ENCODE data around the gene SLIT3. TPM values are rescaled to one million over a fixed set of nuclear protein-coding genes. Genes with fewer than 3 reads are reported as not detected.

Gene SLIT3
- total and polyA plus RNA-seq, 9 of the 15 experiments (the other 6 are each of a cell fraction or from before 2014, with no cell fraction given) = 0.01 to 0.04 TPM; not detected in 7

DNA sequence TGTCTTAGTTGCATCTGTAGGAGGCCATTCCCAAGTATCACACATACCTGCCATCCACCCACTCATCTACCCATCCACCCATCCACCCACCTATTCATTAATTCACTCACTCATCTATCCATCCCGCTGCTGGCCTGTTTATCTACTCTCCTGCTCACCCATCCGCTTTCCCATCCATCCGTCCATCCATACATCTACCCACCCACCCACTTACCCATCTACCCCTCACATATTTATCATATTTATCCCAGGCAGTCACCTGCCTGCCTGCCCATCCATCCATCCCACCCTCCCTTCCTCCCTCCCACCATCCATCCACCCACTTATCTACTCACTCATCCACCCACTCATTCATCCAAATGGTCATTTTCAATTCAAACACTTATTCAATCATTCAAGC is 577.9 kb downstream of the SLIT3 start:
- ATAC-seq (no peak), FAIRE-seq (no peak), DNase-seq (ENCODE audit: extremely low read depth in 1 of 4, low spot score in 3 of 4) (no peak)
- BruUV-seq (replicated peaks) = no TSS peak
- H4K20me1 ChIP-seq (replicated peaks; ENCODE audit: control insufficient read depth, insufficient read depth, low read length) = no peaks in the 10 kb centered on the region
- H3K36me3 ChIP-seq (ENCODE audit: control insufficient read depth, insufficient read depth, low read length) = no peaks in the 10 kb centered on the region
- peaks cover 2 to 17% of the 10 kb centered on the region in 2 experiments; a peak in 3 of 5 replicates for H3K27me3 ChIP-seq (ENCODE audit: control insufficient read depth in 2 of 2, insufficient read depth in 2 of 2, low read length in 2 of 2)
- H3K9me1 ChIP-seq (ENCODE audit: control insufficient read depth, insufficient read depth, low read length) = no peaks in the 10 kb centered on the region
- ChIA-PET POLR2A (no interaction called here), CTCF (ENCODE audit: low intra/inter-chr PET ratio) (no interaction called here)
- H3K4me3 ChIP-seq = no peak overlapping the region
- H2AFZ ChIP-seq (ENCODE audit: low read depth, low read length) = no peak overlapping the region
- H3K9me3 ChIP-seq (replicated peaks; ENCODE audit: control insufficient read depth, insufficient read depth, low read depth, low read length) = no peaks in the 10 kb centered on the region
- TF ChIP-seq SAP30 (IDR thresholded peaks at IDR 0.05; ENCODE audit: borderline replicate concordance, insufficient read depth, low read depth, low read length, poor library complexity, severe bottlenecking) = no peak
- no peak overlapping the region for H3K4me2 ChIP-seq (ENCODE audit: insufficient read depth, low read length)
- in situ Hi-C loops (cut with MboI) = no loop called here
- WGBS (ENCODE audit: insufficient coverage, low coverage, missing lambda C conversion rate) = 0% methylated on average over 2 of the region's 3 CpGs
- no peak overlapping the region for H3K27ac ChIP-seq (ENCODE audit: extremely low read depth, low read depth, low read length)
- H3K79me2 ChIP-seq (ENCODE audit: control insufficient read depth, insufficient read depth, low read length) = no peaks in the 10 kb centered on the region
- no peak overlapping the region for H3K9ac ChIP-seq (ENCODE audit: insufficient read depth in 1 of 2, low read depth in 2 of 2, low read length in 2 of 2)
- intact Hi-C loops (cut with micrococcal nuclease) = no loop called here
- no peaks in the 10 kb centered on the region for H3K4me1 ChIP-seq (replicated peaks in 1 of 2; ENCODE audit: control insufficient read depth in 2 of 2, insufficient read depth in 2 of 2, low read length in 2 of 2)

DNA sequence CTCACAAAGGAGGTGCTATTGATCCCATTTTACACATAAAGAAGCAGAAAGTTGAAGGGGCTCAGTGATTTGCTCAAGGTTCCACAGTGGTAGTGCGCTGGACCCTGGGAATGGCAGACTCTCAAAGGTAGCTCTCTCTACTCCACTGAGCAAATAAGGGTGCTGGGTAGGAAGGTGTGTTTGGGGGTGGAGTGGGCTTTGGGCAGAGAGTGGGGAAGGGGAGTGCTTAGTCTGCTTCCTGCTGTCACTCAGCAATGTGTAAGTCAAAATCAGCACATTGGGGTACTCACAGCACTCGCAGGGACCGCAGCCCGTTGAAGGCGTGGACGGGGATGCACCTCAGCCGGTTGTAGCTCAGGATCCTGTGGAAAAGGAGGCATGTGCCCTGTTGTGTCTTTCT is 579.0 kb downstream of the SLIT3 start:
- Histone ChIP-seq H3K4me1 (replicated peaks in 1 of 2; ENCODE audit: control insufficient read depth in 2 of 2, insufficient read depth in 2 of 2, low read length in 2 of 2) (no peaks in the 10 kb centered on the region), H3K9me1 (ENCODE audit: control insufficient read depth, insufficient read depth, low read length) (no peaks in the 10 kb centered on the region), H3K9me3 (replicated peaks; ENCODE audit: control insufficient read depth, insufficient read depth, low read depth, low read length) (no peaks in the 10 kb centered on the region), H3K36me3 (ENCODE audit: control insufficient read depth, insufficient read depth, low read length) (no peaks in the 10 kb centered on the region), H4K20me1 (replicated peaks; ENCODE audit: control insufficient read depth, insufficient read depth, low read length) (no peaks in the 10 kb centered on the region), H3K79me2 (ENCODE audit: control insufficient read depth, insufficient read depth, low read length) (no peaks in the 10 kb centered on the region), H3K4me3 (no peak overlapping the region), H3K27ac (ENCODE audit: extremely low read depth, low read depth, low read length) (no peak overlapping the region), H3K4me2 (ENCODE audit: insufficient read depth, low read length) (no peak overlapping the region), H3K27me3 (ENCODE audit: control insufficient read depth in 2 of 2, insufficient read depth in 2 of 2, low read length in 2 of 2) (peaks cover 2 to 17% of the 10 kb centered on the region in 2 experiments; a peak in 3 of 5 replicates), H2AFZ (ENCODE audit: low read depth, low read length) (no peak overlapping the region), H3K9ac (ENCODE audit: insufficient read depth in 1 of 2, low read depth in 2 of 2, low read length in 2 of 2) (no peak overlapping the region)
- CTCF ChIA-PET (ENCODE audit: low intra/inter-chr PET ratio) = no interaction called here
- FAIRE-seq = no peak
- intact Hi-C loops (cut with micrococcal nuclease) (no loop called here), in situ Hi-C loops (cut with MboI) (no loop called here)
- POLR2A ChIA-PET = interaction anchor here (0.7 kb wide), 2 partner anchors 50 to 972 kb away, joined by 3 read pairs; no protein-coding TSS in a partner anchor
- no peak for TF ChIP-seq CHD4 (IDR thresholded peaks at IDR 0.05; ENCODE audit: insufficient read depth, insufficient replicate concordance, low read depth, low read length, poor library complexity, severe bottlenecking)
- TF ChIP-seq ZNF76 (CRISPR knock-in tag; IDR thresholded peaks at IDR 0.05; ENCODE audit: borderline replicate concordance) = no peak
- WGBS (ENCODE audit: insufficient coverage, low coverage, missing lambda C conversion rate) = 3% methylated on average over 7 of the region's 7 CpGs
- no peak for DNase-seq (ENCODE audit: extremely low read depth in 1 of 4, low spot score in 3 of 4)
- BruUV-seq (replicated peaks) = no TSS peak
- ATAC-seq = no peak
